ENCODE data around the gene MIDN. TPM values are rescaled to one million over a fixed set of nuclear protein-coding genes. Genes with fewer than 3 reads are reported as not detected.

MIDN gene
- total and polyA plus RNA-seq, 7 donors: 29.2 to 331 (median 147) TPM

- 77 to 83% (median 81%) methylated on average over 20 to 24 of the region's 24 CpGs for WGBS, 3 donors
- no peak for TF ChIP-seq CTCF (IDR thresholded peaks at IDR 0.05)
- DNase-seq (no peak), ATAC-seq (no peak)
- Histone ChIP-seq H3K27ac (no peak overlapping the region), H3K4me3 (no peak overlapping the region), H3K4me1 (no peaks in the 10 kb centered on the region), H3K9me3 (no peaks in the 10 kb centered on the region), H3K27me3 (ENCODE audit: insufficient read depth in 3 of 3, low read length in 2 of 3) (peaks cover 0 to 57% (median 14%) of the 10 kb centered on the region in 3 donors), H3K36me3 (ENCODE audit: insufficient read depth in 1 of 2, low read depth in 1 of 2) (no peaks in the 10 kb centered on the region)
- intact Hi-C loops (cut with DNase I): no loop called here
Observed at GRCh38 chr19:1296575-1297271, 48.3 kb downstream of the MIDN start.

DNA sequence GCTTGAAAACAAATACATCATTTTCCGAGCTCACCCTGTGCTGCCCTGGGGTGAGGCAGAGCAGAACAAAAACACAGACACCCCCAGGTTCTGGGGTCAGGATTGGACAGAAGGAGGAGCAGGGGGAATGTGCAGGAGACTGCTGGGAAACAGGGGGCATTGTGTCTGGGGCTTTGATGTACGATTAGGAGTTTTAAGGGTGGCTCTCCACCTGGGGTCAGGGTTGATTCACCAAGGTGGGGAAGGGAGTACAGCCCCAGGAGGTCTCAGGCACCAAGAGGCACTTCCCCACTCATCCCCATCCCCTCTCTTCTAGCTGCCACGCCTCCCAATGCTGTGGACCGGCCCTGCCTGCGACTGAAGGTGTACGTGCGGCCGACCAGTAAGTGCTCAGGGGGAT lies 49.9 kb downstream of the MIDN start:
- intact Hi-C loops (cut with DNase I): no loop called here
- Histone ChIP-seq H3K36me3 (ENCODE audit: insufficient read depth in 1 of 2, low read depth in 1 of 2) (no peaks in the 10 kb centered on the region), H3K27ac (no peak overlapping the region), H3K27me3 (ENCODE audit: insufficient read depth in 3 of 3, low read length in 2 of 3) (peaks cover 0 to 42% (median 9%) of the 10 kb centered on the region in 3 donors), H3K9me3 (no peaks in the 10 kb centered on the region), H3K4me1 (no peaks in the 10 kb centered on the region), H3K4me3 (no peak overlapping the region)
- 79 to 92% (median 89%) methylated on average over 8 of the region's 8 CpGs for WGBS, 3 donors
- ATAC-seq (no peak), DNase-seq (no peak)
- TF ChIP-seq CTCF (IDR thresholded peaks at IDR 0.05): no peak

DNA sequence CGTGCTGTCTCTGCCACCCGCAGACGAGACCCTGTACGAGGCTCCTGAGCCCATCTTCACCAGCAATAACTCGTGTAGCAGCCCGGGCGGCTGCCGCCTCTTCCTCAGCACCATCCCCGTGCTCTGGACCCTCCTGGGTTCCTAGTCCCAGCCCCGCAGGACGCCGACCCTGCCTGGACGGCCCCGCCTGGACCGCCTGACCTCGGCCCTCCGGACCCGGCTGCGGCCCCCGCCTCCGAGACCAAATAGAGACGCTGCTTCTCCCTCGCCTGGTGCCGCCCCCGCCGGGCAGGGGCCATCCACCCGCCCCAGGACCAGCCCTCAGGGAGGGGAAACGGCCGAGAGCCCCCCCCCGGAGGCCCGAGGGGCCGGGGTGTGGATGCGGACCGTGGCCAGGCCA lies 51.4 kb downstream of the MIDN start:
- H3K9me3 ChIP-seq: no peaks in the 10 kb centered on the region
- intact Hi-C loops (cut with DNase I): no loop called here
- ATAC-seq (no peak), DNase-seq (no peak)
- H3K36me3 ChIP-seq (ENCODE audit: insufficient read depth in 1 of 2, low read depth in 1 of 2): no peaks in the 10 kb centered on the region
- no peak for TF ChIP-seq CTCF (IDR thresholded peaks at IDR 0.05)
- H3K27me3 ChIP-seq (ENCODE audit: insufficient read depth in 3 of 3, low read length in 2 of 3): peaks cover 0 to 27% (median 6%) of the 10 kb centered on the region in 3 donors
- 65 to 78% (median 74%) methylated on average over 24 to 34 of the region's 34 CpGs for WGBS, 3 donors
- H3K4me1 ChIP-seq: no peaks in the 10 kb centered on the region
- H3K4me3 ChIP-seq: no peak overlapping the region
- H3K27ac ChIP-seq: no peak overlapping the region

- Histone ChIP-seq H3K27me3 (ENCODE audit: insufficient read depth in 3 of 3, low read length in 2 of 3) (peaks cover 0 to 15% (median 2%) of the 10 kb centered on the region in 3 donors), H3K4me1 (no peaks in the 10 kb centered on the region), H3K9me3 (no peaks in the 10 kb centered on the region), H3K27ac (no peak overlapping the region), H3K4me3 (no peak overlapping the region), H3K36me3 (ENCODE audit: insufficient read depth in 1 of 2, low read depth in 1 of 2) (no peaks in the 10 kb centered on the region)
- intact Hi-C loops (cut with DNase I): no loop called here
- ATAC-seq: no peak
- TF ChIP-seq CTCF (IDR thresholded peaks at IDR 0.05): no peak
- DNase-seq: no peak
- 76 to 77% (median 76%) methylated on average over 33 to 35 of the region's 35 CpGs for WGBS, 3 donors
Observed at GRCh38 chr19:1300744-1301490, 52.5 kb downstream of the MIDN start.

Data from psoas muscle (tissue), 8 donors.